ENCODE results near the gene RPA3. TPM values are rescaled to one million over a fixed set of nuclear protein-coding genes. Genes with fewer than 3 reads are reported as not detected.

RPA3 gene
- total RNA-seq, 1 experiment from 2014 or later: 87.5 TPM

- POLR2A ChIA-PET: no interaction called here
- H3K9ac ChIP-seq (ENCODE audit: low read length): no peak overlapping the region
- CTCF ChIA-PET: no interaction called here
- H3K79me2 ChIP-seq (ENCODE audit: insufficient read depth, low read length): no peaks in the 10 kb centered on the region; the same call in 1 of the 2 replicates
- H3K4me3 ChIP-seq (replicated peaks in 1 of 2; ENCODE audit: low read depth in 1 of 2, low read length in 2 of 2): no peak overlapping the region
- H3K4me1 ChIP-seq (ENCODE audit: control insufficient read depth in 1 of 2, insufficient read depth in 2 of 2, low read length in 2 of 2): no peaks in the 10 kb centered on the region
- RAD21 ChIA-PET (ENCODE audit: low non-redundant PET in 1 of 2, low total read pairs in 2 of 2, uncharacterized antibody in 2 of 2, unreplicated experiment in 2 of 2): no interaction called here
- no peak overlapping the region for H3K4me2 ChIP-seq (ENCODE audit: low read length)
- no peaks in the 10 kb centered on the region for H3K9me3 ChIP-seq (ENCODE audit: control insufficient read depth in 1 of 2, insufficient read depth in 1 of 2, low read depth in 1 of 2, low read length in 2 of 2)
- H3K36me3 ChIP-seq (ENCODE audit: control insufficient read depth in 1 of 2, insufficient read depth in 2 of 2, low read length in 2 of 2): no peaks in the 10 kb centered on the region
- DNase-seq (ENCODE audit: low read depth, low spot score) (no peak), ATAC-seq (no peak)
- no peaks in the 10 kb centered on the region for H3K27me3 ChIP-seq (ENCODE audit: insufficient read depth, low read length)
- no peaks in the 10 kb centered on the region for H4K20me1 ChIP-seq (ENCODE audit: insufficient read depth)
- H3K27ac ChIP-seq (ENCODE audit: low read depth, low read length): no peak overlapping the region
- TF ChIP-seq SP1 (IDR thresholded peaks at IDR 0.05; ENCODE audit: low read depth) (no peak), SIN3A (IDR thresholded peaks at IDR 0.05; ENCODE audit: low read depth) (no peak), RAD21 (IDR thresholded peaks at IDR 0.05; ENCODE audit: low read depth) (no peak), SRF (IDR thresholded peaks at IDR 0.05; ENCODE audit: low read depth) (no peak), FOSL1 (IDR thresholded peaks at IDR 0.05; ENCODE audit: low read depth) (no peak), REST (IDR thresholded peaks at IDR 0.05; ENCODE audit: low read depth) (no peak), EZH2phosphoT487 (IDR thresholded peaks at IDR 0.05; ENCODE audit: borderline replicate concordance) (no peak), POLR2A (IDR thresholded peaks at IDR 0.05; ENCODE audit: borderline replicate concordance, extremely low read depth, insufficient read depth, insufficient read length) (no peak), EGR1 (IDR thresholded peaks at IDR 0.05; ENCODE audit: low read depth) (no peak), CEBPB (IDR thresholded peaks at IDR 0.05; ENCODE audit: low read depth) (no peak)
- H3K9me2 ChIP-seq (ENCODE audit: insufficient read depth): no peaks in the 10 kb centered on the region
- H2AFZ ChIP-seq (ENCODE audit: low read depth, low read length, poor library complexity, severe bottlenecking): no peak overlapping the region
- intact Hi-C loops (cut with micrococcal nuclease): no loop called here
- no TSS peak for BruUV-seq (replicated peaks)
These were observed 65.4 kb downstream of the RPA3 start for GRCh38 chr7:7652798-7653540.

Measured in HCT116 (cell line).